Measurements from ENCODE around the gene KRT15.

KRT15 gene

GRCh38 chr17:41518789-41519449 is at the start of gene KRT15:
Gene KRT15, minus strand, starts transcription at chr17:41518890. Its CDS starts 63 bp downstream, at chr17:41518827.
- Histone ChIP-seq H3K9me3 (no peaks in the 10 kb centered on the region), H3K4me3 (ENCODE audit: low read depth in 1 of 2, low read length in 1 of 2) (no peak within 1 kb of the TSS), H3K4me1 (ENCODE audit: control insufficient read depth in 1 of 2, insufficient read depth in 1 of 2, low read depth in 1 of 2, low read length in 1 of 2) (peaks cover 0 to 5% of the 10 kb centered on the region in 2 experiments), H3K27me3 (peaks cover 13% of the 10 kb centered on the region), H3K27ac (no peak within 1 kb of the TSS), H3K36me3 (no peaks in the 10 kb centered on the region)
- TF ChIP-seq CTCF (IDR thresholded peaks at IDR 0.05) = no peak

GRCh38 chr17:41567317-41567716 is 48.6 kb upstream of the KRT15 start:
- no peak for TF ChIP-seq CTCF (IDR thresholded peaks at IDR 0.05)
- peaks cover 14% of the 10 kb centered on the region for H3K9me3 ChIP-seq
- H3K27ac ChIP-seq = peak overlapping the region; percentile 82
- no peak overlapping the region for H3K4me3 ChIP-seq (ENCODE audit: low read depth in 1 of 2, low read length in 1 of 2)
- H3K27me3 ChIP-seq = peaks cover 50% of the 10 kb centered on the region
- no peaks in the 10 kb centered on the region for H3K4me1 ChIP-seq (ENCODE audit: control insufficient read depth in 1 of 2, insufficient read depth in 1 of 2, low read depth in 1 of 2, low read length in 1 of 2)
- H3K36me3 ChIP-seq = no peaks in the 10 kb centered on the region

GRCh38 chr17:41565338-41565737 is 46.6 kb upstream of the KRT15 start:
- Histone ChIP-seq H3K27me3 (peaks cover 46% of the 10 kb centered on the region), H3K4me3 (ENCODE audit: low read depth in 1 of 2, low read length in 1 of 2) (no peak overlapping the region), H3K9me3 (peaks cover 14% of the 10 kb centered on the region), H3K27ac (no peak overlapping the region), H3K36me3 (no peaks in the 10 kb centered on the region), H3K4me1 (ENCODE audit: control insufficient read depth in 1 of 2, insufficient read depth in 1 of 2, low read depth in 1 of 2, low read length in 1 of 2) (no peaks in the 10 kb centered on the region)
- TF ChIP-seq CTCF (IDR thresholded peaks at IDR 0.05) = no peak

- Histone ChIP-seq H3K36me3 (no peaks in the 10 kb centered on the region), H3K27ac (no peak overlapping the region), H3K9me3 (peaks cover 14% of the 10 kb centered on the region), H3K4me3 (ENCODE audit: low read depth in 1 of 2, low read length in 1 of 2) (no peak overlapping the region), H3K4me1 (ENCODE audit: control insufficient read depth in 1 of 2, insufficient read depth in 1 of 2, low read depth in 1 of 2, low read length in 1 of 2) (no peaks in the 10 kb centered on the region), H3K27me3 (peaks cover 40% of the 10 kb centered on the region)
- TF ChIP-seq CTCF (IDR thresholded peaks at IDR 0.05) = no peak
These were observed 45.0 kb upstream of the KRT15 start for GRCh38 chr17:41563607-41564170.

GRCh38 chr17:41561554-41561953 is 42.9 kb upstream of the KRT15 start:
- Histone ChIP-seq H3K4me1 (ENCODE audit: control insufficient read depth in 1 of 2, insufficient read depth in 1 of 2, low read depth in 1 of 2, low read length in 1 of 2) (no peaks in the 10 kb centered on the region), H3K4me3 (ENCODE audit: low read depth in 1 of 2, low read length in 1 of 2) (no peak overlapping the region), H3K27ac (no peak overlapping the region), H3K9me3 (peaks cover 1% of the 10 kb centered on the region), H3K36me3 (no peaks in the 10 kb centered on the region), H3K27me3 (peaks cover 47% of the 10 kb centered on the region)
- no peak for TF ChIP-seq CTCF (IDR thresholded peaks at IDR 0.05)
